ENCODE data around the gene HRH1.

Gene HRH1

DNA sequence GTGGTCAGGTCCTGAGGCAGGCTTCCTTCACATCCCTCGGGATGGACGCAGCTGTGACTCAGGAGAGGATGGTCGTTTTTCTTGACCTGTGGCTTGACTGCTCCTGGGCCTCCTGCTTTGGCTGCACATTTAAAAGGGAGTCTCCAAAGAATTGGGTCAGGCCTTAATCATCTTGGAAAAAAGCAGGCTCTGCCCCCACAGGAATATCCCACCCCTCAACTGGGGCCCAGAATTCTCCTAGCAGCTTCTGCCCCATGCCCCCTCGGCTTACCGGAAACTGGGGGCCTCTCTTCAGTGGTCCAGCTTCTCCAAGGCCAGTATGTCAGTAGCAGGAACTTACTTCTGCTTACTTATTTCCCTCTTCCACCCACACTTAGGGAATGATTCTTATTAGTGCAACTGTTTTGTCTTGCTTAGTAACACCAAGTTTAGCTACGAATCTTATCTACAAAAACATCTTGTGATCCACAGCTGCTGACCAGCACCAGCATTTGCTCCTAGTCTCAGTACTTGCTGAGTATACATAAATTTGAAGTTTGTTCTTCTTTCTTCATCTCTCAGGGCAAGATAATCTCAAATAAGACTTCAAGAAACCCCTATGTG, 153.6 kb downstream of the HRH1 start:
- Mint-ChIP-seq H3K27ac (no peak overlapping the region), H3K4me3 (no peak overlapping the region), H3K36me3 (peaks cover 66% of the 10 kb centered on the region), H3K27me3 (no peaks in the 10 kb centered on the region), H3K9me3 (no peaks in the 10 kb centered on the region), H3K4me1 (peaks cover 24% of the 10 kb centered on the region)
- no peak for ATAC-seq

DNA sequence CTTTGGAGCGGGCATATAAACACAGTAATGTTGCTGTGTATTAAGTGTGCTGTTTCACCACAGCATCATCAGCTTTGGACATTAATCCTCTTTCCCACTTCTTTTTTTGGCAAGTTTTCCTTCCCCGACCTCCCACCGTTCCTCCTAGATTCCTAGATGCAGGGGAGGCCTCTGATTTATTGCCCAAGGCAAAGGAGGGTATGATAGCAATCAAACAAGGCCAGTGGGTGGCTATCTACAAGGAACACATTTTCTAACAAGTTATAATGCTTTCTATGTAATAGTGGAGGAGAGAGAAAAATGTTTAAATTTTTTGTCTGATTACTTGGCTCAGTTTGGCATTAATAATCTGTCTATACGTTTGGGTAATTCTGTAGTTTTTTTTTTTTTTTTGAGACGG, 156.0 kb downstream of the HRH1 start:
- H3K27me3 Mint-ChIP-seq, result no peaks in the 10 kb centered on the region
- peaks cover 74% of the 10 kb centered on the region for H3K36me3 Mint-ChIP-seq
- no peaks in the 10 kb centered on the region for H3K9me3 Mint-ChIP-seq
- no peak overlapping the region for H3K27ac Mint-ChIP-seq
- H3K4me3 Mint-ChIP-seq, result no peak overlapping the region
- peaks cover 17% of the 10 kb centered on the region for H3K4me1 Mint-ChIP-seq
- ATAC-seq, result no peak

DNA sequence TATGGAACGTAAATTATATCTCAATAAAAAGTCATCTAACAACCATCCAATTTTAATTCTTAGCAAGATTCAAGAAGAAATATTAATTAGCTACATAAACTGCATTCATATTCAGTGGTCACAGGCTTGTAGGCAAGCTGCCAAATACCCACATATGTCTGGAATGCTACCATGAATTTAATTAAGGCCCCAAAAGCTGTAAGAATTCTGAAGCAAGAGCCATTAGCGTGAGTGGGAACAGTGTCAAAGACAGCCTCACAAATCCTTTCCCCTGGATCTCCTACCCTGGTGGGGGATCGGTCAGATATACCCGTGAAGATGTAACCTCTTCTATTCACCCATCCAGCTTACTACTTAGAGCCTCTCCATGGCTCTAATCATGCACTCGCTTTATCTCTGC, 157.9 kb downstream of the HRH1 start:
- H3K4me1 Mint-ChIP-seq, result no peaks in the 10 kb centered on the region
- no peak overlapping the region for H3K4me3 Mint-ChIP-seq
- no peak overlapping the region for H3K27ac Mint-ChIP-seq
- no peaks in the 10 kb centered on the region for H3K9me3 Mint-ChIP-seq
- ATAC-seq, result no peak
- peaks cover 71% of the 10 kb centered on the region for H3K36me3 Mint-ChIP-seq
- no peaks in the 10 kb centered on the region for H3K27me3 Mint-ChIP-seq
